H1 (cell line): ENCODE measurements around the gene RAB7B. TPM values are rescaled to one million over a fixed set of nuclear protein-coding genes. Genes with fewer than 3 reads are reported as not detected.

Source experiments
- ATF2 ChIP-seq: IDR thresholded peaks from 2 replicates; pipeline ENCODE4 v1.6.1; 2012; ENCODE audit warnings: low read length, inconsistent platforms
- CEBPB ChIP-seq: IDR thresholded peaks from 2 replicates; pipeline ENCODE4 v1.6.1; 2012; ENCODE audit warnings: low read depth, low read length
- CHD7 ChIP-seq: fragments of 300-600 bp; sonication (generic); IDR thresholded peaks from 2 replicates; pipeline ENCODE4 v1.7.1; 2012; ENCODE audit warnings: low read length, moderate library complexity, mild to moderate bottlenecking, inconsistent platforms; ENCODE audit not compliant: insufficient replicate concordance
- MAFK ChIP-seq: IDR thresholded peaks from 2 replicates; pipeline ENCODE4 v1.6.1; 2012; ENCODE audit warnings: low read depth, mild to moderate bottlenecking, improper control_type of control experiment, low read length
- SAP30 ChIP-seq: fragments of 300-600 bp; sonication (generic); IDR thresholded peaks from 2 replicates; pipeline ENCODE4 v1.7.1; 2012; ENCODE audit warnings: low read length, moderate library complexity, mild to moderate bottlenecking, inconsistent platforms; ENCODE audit not compliant: insufficient read depth, insufficient replicate concordance
- SP1 ChIP-seq: IDR thresholded peaks from 2 replicates; pipeline ENCODE4 v1.6.1; 2011; ENCODE audit warnings: low read depth, low read length
- TBP ChIP-seq: IDR thresholded peaks from 2 replicates; pipeline ENCODE4 v1.6.1; 2011; ENCODE audit warnings: low read depth, low read length, improper control_type of control experiment
- USF2 ChIP-seq: IDR thresholded peaks from 2 replicates; pipeline ENCODE4 v1.6.1; 2011; ENCODE audit warnings: low read length, improper control_type of control experiment
- polyA plus RNA-seq, 7 experiments: library from polyadenylated mRNA; depleted of rRNA in 3 of 7; stranded (reverse) in 5 of 7; unstranded in 2 of 7; fragments of >200 nt in 5 of 7; fragments of 200-250 nt in 2 of 7; gene quantifications; 1 replicate in 5 of 7; 2 replicates in 1 of 7; 4 replicates in 1 of 7; pipeline versions ENCODE4 v1.2.1 to v1.2.3, GENCODE V29; 2011 to 2013; ENCODE audit warnings: missing spikeins in 2 of 7, mixed read lengths in 2 of 7
- total RNA-seq: library from RNA; stranded (reverse); fragmentation: NEBNext Ultra II Directional; extraction: Animal tissue kit (Norgen Biotek cat#: 25700); gene quantifications from 2 replicates; pipeline ENCODE4 v1.2.1, GENCODE V29; 2021

Gene RAB7B
- total and polyA plus RNA-seq, 2 of the 8 experiments (the other 6 are each of a cell fraction or from before 2014, with no cell fraction given), result 0.05 TPM; not detected in 1

- TF ChIP-seq CHD7 (no peak), TBP (no peak), SP1 (no peak), ATF2 (no peak), SAP30 (no peak), USF2 (no peak), MAFK (no peak), CEBPB (no peak)
These were observed 22.2 kb upstream of the RAB7B start (continued) for GRCh38 chr1:206025283-206025820.
